GM21526 (cell line): ENCODE measurements around the gene TBC1D19.
"Not testable (repeated sequence)": the region's sequence is repeated elsewhere in the genome, so short reads cannot be mapped to it uniquely, and the experiment has no call there.

ENCODE experiments used
- ATAC-seq: cut with Tn5 transposase; IDR thresholded peaks from one replicate; pipeline ENCODE4 v1.9.1; 2021; ENCODE audit warnings: moderate library complexity; ENCODE audit not compliant: unreplicated experiment, low FRiP score

TBC1D19 gene

DNA sequence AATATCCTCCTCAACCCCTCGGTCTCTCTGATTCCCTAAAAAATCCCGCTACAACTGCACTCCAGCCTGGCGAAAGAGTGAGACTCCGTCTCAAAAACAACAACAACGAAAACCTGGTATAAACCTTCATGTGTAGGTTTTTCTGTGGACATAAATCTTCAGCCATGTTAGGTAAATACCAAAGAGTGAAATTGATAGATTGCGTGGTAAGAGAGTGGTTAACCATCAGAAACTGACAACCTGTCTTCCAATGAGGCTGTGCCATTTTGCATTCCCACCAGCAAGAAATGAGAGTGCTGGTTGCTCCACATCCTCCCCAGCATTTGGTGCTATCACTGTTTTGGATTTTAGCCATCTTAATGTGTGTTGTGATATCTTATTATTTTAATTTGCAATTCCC is 10.9 kb downstream of the TBC1D19 start:
- ATAC-seq = no peak

GRCh38 chr4:26596843-26597242 is 13.0 kb downstream of the TBC1D19 start:
- ATAC-seq = no peak

DNA sequence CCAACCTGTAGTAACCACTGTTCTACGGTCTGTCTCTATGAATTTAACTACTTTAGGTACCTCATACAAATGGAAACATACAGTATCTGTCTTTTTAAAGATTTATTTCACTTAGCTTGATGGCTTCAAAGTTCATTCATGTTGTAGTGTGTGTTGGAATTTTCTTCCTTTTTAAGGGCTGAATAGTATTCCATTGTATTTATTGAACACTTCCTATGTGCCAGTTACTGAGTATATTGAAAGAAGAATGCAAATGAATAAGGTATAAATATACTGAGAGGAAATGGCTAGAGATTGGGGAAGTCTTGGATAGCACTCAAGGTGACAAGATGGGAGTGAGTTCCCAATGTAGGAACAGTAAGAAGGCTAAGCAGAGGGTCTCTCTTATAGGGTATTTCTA is 17.3 kb downstream of the TBC1D19 start:
- no peak for ATAC-seq

- no peak for ATAC-seq
Observed at GRCh38 chr4:26607776-26608175, 23.9 kb downstream of the TBC1D19 start.

DNA sequence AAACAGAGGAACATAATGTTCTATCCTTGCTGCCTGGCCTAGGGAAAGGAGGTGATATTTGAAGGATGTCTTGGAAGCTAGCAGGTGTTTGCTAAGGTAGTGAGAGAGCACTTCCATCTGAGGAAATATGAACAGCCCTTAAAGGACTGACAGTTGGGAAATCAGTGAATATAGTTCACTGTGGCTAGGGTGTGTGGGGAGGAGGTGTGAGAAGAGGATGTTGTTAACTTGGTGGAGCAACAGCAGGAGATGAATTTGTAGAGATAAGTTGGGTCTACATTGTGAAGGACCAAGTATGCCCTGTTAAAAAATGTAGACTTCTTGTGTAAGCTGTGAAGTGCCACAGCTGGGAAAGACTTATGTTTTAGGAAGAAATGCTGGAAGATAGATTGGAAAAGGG is 25.5 kb downstream of the TBC1D19 start:
- no peak for ATAC-seq

DNA sequence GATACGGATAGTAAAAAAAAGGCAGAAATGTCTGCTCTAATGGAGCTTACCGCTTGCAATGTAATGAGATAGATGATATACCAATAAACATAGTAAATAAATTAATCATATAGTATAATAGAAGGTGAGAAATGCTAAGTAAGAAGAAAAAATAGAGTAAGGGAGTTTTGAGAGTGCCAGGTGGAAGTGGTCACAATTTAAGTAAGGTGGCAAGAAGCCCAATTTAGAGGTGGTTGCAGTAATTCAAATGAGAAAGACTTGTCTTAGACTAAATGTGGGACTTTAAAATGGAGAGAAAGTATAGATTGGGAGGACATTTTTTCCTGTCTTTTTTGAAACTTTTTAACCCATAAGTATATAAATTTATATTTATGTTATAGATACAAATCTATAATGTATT is 26.0 kb downstream of the TBC1D19 start:
- ATAC-seq = no peak

- ATAC-seq = no peak
Observed at GRCh38 chr4:26611372-26611771, 27.5 kb downstream of the TBC1D19 start.

GRCh38 chr4:26611885-26612284 is 28.0 kb downstream of the TBC1D19 start:
- ATAC-seq = no peak

DNA sequence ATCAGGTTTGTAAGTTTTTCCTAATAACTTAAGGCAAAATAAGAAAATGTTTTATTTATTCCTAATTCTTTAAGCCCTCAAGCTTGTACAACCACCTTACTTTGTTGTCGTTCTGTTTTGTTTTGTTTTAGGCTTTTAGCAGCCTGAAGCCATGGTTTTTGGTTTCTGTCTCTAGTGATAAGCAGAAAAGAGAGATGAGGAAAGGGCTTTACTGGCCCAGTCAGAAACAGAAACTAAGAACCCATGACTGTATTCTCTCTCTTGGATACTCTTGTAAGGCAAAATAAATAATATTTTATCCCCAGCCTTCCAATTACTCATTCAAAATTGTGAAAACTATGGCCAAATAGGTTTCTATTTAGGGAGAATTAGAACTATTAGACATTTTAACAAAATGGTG is 29.4 kb downstream of the TBC1D19 start:
- no peak for ATAC-seq

- no peak for ATAC-seq
Observed at GRCh38 chr4:26613735-26614134, 29.9 kb downstream of the TBC1D19 start.

- no peak for ATAC-seq
Observed at GRCh38 chr4:26619784-26620183, 35.9 kb downstream of the TBC1D19 start.

DNA sequence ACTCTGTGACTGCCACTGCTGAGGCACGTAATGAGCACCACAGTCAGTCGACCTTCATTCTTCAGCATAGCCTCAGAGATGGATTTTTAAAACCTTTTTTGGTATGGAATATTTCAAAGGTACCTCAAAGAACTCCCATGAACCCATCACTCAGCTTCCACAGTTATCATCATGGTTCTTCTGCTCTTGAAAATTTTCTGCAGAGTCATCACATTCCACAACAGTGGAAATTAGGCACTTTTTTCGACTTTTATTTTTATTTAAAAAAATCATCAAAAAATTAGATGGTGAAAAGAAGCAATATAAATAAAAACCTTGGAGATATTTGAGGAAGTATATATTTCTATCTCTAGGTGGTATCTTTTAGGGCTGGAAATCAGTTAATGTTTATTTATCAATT is 37.5 kb downstream of the TBC1D19 start:
- no peak for ATAC-seq

DNA sequence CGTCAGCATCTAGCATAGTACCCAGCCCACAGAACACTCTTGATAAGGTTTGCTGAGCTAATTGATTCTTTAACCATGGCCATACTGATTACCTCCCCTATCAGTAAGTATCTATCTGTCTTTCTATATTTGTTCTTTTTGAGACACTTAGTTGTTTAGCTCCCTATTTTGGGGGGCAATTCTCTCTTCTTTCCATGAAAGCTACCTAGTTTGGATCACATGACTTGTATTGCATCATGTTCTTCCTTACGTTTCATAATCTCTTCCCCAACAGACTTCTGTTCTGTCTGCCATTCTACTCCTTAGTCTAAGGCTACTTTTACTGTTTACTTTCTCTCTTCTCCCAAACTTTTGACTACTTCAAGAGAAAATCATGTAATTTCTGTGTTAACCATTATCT is 39.0 kb downstream of the TBC1D19 start:
- no peak for ATAC-seq

DNA sequence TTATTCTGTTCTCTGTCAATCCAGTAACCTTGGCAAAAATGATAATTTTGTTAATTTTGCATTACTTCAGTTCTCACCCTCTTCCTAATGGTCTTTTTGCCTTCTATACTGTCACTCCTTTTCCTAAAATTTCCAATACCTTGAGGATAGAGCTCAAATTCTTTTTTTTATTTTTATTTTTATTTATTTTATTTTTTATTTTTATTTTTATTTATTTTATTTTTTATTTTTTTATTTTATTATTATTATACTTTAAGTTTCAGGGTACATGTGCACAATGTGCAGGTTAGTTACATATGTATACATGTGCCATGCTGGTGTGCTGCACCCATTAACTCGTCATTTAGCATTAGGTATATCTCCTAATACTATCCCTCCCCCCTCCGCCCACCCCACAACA is 42.8 kb downstream of the TBC1D19 start:
- ATAC-seq = not testable (repeated sequence)

GRCh38 chr4:26632916-26633315 is 49.0 kb downstream of the TBC1D19 start:
- no peak for ATAC-seq

- ATAC-seq = no peak
Observed at GRCh38 chr4:26634237-26634636, 50.4 kb downstream of the TBC1D19 start.

DNA sequence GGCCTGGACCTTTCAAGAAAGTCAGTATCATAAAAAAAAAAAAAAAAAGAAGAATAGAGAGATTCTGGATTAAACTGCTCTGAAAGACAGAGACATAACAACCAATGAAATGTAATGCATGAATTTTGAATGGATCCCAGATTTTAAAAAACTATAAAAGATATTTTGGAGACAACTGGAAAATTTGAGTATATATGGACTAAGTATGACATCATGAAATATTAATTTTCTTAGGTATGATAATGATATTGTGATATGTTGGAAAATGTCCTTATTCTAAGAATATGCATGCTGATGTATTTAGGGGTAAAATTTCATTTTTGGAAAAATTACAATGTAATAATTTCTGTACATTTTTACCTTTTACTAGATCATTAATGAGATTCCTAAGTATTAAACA is 52.6 kb downstream of the TBC1D19 start:
- ATAC-seq = no peak

- not testable (repeated sequence) for ATAC-seq
Observed at GRCh38 chr4:26640639-26641038, 56.8 kb downstream of the TBC1D19 start.

GRCh38 chr4:26647523-26648224 is 63.8 kb downstream of the TBC1D19 start:
- no peak for ATAC-seq

DNA sequence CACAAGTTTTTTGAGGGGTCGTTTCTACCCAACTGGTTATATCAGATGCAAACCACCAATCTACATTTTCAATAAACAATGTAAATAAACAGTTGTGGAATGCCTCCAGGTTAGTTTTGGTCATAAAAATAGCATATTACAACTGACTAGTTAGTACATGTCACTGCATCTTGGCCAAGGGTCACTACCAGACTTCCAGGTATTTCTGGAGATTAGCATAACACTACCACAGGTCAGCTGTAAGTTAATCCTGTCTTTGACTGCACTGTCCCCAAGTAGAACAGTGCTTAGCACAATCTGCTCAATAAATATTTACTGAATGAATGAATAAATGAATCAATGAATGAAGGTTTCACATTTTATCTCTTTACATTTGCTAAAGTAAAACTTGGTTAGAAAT is 64.4 kb downstream of the TBC1D19 start:
- no peak for ATAC-seq

- no peak for ATAC-seq
Observed at GRCh38 chr4:26660261-26660660, 76.4 kb downstream of the TBC1D19 start.

GRCh38 chr4:26663888-26664287 is 80.0 kb downstream of the TBC1D19 start:
- no peak for ATAC-seq
